Sciatic nerve (tissue), 2 donors: ENCODE data around the gene TMTC1. TPM values are rescaled to one million over a fixed set of nuclear protein-coding genes. Genes with fewer than 3 reads are reported as not detected.

ENCODE experiments used
- ATAC-seq: fragments of 200-7000 bp; cut with Tn5 transposase; one replicate; pipeline ENCODE4 v1.9.1; 2020; ENCODE audit warnings: mild to moderate bottlenecking, moderate library complexity
- DNase-seq: peaks from one replicate; pipeline ENCODE4 v3.0.0-alpha.2; 2020; ENCODE audit warnings: low spot score
- intact Hi-C: fragments of 100-400 bp; cut with DNase I; formaldehyde crosslinking; loops from one replicate; pipeline ENCODE4 v1.14.2; 2022
- total RNA-seq: library from RNA; stranded (reverse); fragmentation: NEBNext Ultra II Directional; extraction: Animal tissue kit (Norgen Biotek cat#: 25700); gene quantifications from one replicate; pipeline ENCODE4 v1.2.1, GENCODE V29; 2021
- donor health status: DM: no; HTN: no; CAD: no.
- donor health status: DM: no; HTN: no; CAD: no.

The TMTC1 gene
- total RNA-seq, 1 donor from 2014 or later, result 164 TPM

DNA sequence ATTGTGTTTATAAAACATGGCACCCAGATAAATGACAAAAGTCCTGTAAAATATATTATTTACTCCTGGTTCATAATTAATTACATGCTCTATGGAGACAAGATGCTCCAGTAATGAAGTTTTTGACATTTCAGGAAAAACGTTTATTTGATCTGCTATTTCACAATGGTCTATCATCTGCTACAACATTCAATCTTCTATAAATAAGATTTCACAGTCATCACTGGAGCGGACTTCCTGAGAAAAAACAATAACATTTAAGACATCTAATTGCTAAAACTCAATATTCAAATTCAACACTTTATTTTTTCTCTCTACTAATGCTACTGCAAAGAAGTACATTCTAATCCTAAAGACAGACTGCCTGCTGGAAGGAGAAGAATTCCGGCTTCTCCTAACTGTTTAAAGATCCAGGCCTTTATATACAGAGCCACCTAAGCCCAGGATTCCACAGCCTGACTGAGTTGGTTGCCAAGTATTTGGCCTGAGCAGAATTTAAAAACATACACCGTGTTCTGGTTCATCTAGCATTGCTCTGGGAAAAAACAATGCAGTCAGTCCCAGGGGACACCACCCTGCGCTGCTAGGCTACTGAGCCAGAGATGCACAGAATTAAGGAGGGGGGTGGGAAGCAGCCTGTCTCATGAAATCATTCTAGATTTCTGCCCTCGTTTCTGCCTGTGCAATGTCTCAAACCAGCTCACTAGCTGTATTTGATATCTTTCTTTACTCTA, 58.0 kb downstream of the TMTC1 start:
- intact Hi-C loops, result no loop called here
- DNase-seq (peak; percentile 66), ATAC-seq (peak; percentile 89)

DNA sequence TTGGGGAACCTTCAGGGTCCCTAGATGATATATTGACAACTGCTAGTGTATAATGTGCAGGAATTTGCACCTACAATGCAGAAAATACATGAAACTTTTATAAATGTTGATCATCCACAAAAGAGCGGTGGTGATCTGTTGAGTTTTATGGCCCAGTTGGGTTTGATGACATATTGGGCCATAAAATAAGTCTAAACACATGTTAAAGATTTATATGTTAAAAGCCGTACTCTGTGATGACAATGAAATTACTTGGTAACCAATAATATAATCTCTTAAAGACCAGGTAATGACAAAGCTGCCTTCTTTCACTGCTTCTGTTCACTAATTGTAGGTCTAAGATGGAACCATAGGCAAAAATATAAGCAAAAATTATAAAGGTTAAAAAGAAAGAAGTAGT, 61.6 kb downstream of the TMTC1 start:
- DNase-seq, result no peak
- ATAC-seq, result no peak
- intact Hi-C loops, result no loop called here

DNA sequence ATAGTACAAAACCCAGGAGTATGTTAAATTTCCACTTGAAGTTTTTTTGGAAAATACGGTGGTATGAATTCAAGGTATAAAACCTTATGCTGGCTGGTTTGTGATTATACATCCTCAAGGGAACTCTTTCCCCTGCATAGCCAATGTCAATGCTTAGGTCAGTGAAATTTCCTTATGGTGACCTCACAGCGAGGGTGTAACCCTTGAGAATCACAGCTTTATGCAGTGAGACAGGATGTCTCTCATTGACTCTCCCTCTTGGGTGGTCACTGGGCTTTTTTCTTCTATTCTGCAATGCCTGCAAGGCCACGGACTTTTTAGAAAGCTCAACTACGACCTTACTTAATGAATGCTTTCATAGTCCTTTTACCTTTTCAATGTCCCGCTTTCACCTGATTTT, 64.4 kb downstream of the TMTC1 start:
- intact Hi-C loops, result no loop called here
- DNase-seq, result no peak
- no peak for ATAC-seq

DNA sequence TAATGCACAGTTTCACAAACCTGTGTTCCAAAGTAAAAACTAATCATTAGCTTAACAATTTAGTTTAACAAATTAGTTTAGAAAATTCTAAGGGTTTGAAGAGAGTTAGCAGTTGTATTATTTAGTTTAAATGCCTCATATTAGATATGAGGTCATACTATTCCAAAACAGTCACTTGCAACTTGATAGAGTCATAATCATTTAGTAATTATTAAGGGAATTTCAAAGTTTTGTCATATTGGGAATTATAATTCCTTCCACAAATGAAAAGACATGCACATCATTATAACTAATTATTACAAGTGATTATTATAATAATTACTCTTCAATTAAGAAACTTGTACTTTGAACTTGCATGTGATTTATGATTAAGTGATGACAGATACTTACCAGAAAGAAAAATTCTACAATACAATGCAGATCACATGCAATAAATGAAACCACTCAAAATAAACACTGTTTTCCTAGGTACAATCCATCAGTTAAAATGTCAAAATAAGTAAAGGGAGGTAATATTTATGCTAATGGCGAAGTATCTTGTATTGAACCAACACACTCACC, 66.1 kb downstream of the TMTC1 start:
- no peak for ATAC-seq
- no peak for DNase-seq
- intact Hi-C loops, result no loop called here

DNA sequence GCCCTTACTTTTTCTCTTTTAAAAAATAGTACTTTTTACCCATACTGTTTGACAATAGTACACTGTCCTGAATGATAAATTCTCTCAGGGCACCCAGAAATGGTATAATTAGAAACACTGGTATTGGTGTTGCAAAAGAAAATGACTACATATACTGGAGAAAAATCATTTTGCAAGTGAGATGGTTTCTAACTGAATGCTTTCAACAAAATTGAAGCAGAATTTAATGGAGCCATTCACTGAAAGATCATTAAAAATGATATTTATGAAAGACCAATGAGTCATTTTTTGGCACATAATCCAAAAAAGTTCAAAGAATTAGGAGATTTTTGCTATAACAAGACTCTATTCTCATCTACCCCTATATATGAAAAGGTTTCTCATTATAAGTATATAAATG, 68.8 kb downstream of the TMTC1 start:
- intact Hi-C loops, result no loop called here
- DNase-seq (no peak), ATAC-seq (no peak)

DNA sequence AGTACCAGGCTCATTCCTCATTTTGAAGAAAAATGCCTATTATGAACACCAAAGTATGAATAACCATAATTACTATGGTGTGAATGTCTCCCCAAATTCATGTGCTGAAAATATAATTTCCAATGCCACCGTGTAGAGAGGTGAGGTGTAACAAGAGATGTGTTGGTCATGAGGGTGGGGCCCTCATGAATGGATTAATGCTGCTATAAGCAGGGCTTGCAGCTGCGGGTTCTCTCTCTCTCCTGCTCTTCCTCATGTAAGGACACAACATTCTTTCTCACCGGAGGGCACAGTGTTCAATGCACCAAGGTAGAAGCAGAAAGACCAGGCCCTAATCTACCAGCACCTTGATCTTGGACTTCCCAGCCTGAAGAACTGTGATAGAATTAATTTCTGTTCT, 70.0 kb downstream of the TMTC1 start:
- ATAC-seq, result no peak
- intact Hi-C loops, result no loop called here

DNA sequence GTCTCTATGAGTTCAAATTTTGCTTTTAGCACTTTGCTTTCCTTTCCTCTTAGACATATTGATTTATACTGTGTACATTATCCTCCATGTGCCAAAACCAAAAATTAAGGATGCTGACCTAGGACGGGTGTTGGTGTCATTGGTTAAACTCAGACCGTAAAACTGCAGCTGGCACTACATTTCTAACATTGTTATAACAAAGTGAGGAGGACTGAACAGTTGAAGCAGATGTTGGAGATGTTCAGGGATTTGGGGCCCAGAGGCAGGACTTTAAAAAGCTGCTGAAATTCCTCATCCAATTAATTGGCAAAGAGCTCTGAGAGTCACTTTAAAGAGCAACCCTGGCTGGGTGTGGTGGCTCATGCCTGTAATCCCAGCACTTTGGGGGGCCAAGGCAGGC, 72.4 kb downstream of the TMTC1 start:
- intact Hi-C loops, result no loop called here
- no peak for DNase-seq
- no peak for ATAC-seq

More for the DNA sequence above, 70.0 kb downstream of the TMTC1 start:
- DNase-seq, result no peak

DNA sequence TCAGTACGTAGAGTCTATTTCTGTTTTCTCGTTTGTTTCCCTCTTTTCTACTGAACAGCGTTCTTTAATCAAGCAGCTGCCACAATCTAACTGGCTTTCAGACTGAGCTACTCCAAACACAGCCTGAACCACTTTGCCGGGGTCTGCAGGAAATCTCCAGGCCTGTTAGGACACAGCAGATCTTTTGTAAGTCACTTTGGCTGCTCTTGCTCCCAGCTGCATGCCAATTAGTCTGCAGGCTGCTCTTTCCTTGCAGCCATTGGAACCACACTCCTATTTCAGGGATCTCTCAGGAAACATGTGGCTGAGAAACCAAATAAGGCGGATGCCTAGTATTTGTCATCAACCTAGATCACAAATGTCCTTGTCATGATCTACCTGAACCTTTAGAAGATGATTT, 73.6 kb downstream of the TMTC1 start:
- ATAC-seq, result peak; percentile 69
- intact Hi-C loops, result no loop called here
- DNase-seq, result no peak

DNA sequence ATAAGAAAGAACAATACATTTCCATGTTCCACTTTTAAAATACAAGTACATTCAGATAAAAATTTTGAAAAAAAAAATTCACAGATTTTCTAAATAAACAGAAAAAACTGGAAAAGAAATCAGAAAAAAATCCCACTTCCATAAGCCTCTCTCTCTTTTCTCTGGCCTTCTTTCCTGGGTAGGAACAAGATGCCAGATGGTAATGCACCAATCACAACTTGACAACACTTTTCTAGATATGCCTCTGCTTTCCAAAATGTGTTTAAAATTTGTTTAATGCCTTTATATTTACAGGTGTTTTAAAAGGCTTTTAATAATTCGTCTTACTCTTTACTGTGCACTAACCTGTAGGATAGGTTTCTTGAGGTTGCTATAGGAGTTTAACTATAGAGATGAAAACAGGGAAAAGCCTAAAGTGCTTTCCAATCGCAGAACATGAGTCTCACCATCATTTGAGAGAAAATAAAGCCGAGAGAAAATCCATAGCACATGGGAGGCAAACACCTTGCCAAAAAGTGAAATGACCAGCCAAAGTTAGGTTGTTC, 74.2 kb downstream of the TMTC1 start:
- ATAC-seq (no peak), DNase-seq (no peak)
- intact Hi-C loops, result no loop called here

DNA sequence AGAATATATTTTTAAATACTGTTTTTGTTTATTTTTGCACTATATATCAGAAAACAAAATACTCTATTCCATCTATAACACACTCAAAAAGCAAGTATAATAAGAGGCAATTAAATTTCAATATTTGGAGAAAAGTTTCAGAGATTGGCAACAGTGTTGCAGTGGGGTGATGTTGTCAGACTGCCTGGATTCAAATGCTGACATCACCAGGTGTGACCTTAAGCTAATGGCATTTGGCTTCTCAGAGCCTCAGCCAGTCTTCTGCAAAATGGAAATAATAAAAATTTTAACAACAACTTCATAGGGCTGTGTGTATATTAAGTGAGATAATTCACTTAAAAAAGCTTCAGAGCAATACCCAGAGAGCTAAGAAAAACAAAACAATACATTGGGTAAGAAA, 74.7 kb downstream of the TMTC1 start:
- intact Hi-C loops, result no loop called here
- DNase-seq (no peak), ATAC-seq (no peak)

DNA sequence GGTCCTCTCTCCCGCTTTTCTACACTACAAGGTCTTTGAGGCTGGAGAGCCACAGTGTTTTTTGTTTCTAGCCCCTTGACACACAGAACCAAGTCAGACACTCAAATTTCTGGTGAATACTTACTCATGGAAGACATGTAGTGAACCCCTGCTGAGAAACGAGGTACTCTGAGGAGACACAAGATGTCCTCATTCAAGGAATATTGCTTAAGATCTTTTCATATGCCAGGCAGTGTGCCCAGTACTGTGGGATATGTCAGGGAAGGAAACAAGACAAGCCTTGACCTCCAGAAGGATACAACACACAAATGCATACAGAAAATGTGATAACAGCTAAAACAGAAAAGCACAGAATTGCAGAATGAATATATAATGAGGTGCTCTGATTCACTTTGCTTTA, 75.9 kb downstream of the TMTC1 start:
- ATAC-seq (no peak), DNase-seq (no peak)
- intact Hi-C loops, result no loop called here

DNA sequence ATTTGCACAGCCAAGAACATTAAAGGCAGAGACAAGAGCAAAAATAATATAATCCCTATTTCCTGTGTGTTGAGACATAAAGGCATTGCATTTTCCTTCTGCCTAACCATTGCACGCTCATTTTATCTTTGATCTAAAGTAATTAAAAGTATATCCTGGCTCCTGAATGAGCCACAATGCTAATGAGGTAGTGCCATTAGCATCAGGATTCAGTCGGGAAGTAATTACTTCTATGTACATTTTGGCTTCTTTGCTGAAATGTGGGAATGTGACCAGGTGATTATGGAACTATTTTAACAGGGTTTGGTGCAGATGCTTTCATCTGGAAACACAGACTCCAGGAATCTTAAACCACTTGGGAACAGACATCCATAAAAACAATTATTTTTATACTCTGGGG, 77.4 kb downstream of the TMTC1 start:
- ATAC-seq (no peak), DNase-seq (no peak)
- intact Hi-C loops, result no loop called here

DNA sequence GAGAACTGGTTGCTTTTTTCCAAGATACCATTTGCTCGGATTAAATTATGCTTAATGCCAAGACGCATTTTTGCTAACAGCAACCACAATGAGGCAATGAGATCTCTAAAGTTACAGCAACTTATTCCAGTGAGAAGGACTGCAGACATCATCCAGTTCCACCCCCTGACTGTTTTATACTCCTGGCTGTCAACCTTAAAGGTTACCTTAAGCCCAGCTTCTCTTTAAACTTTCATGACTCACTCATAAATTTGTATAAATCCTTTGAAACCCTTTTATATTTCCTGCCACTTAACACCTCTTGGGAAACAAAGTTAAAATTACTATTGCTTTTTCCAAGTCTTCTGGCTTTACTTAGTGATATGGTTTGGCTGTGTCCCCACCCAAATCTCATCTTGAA, 80.2 kb downstream of the TMTC1 start:
- intact Hi-C loops, result no loop called here
- no peak for ATAC-seq
- DNase-seq, result no peak

DNA sequence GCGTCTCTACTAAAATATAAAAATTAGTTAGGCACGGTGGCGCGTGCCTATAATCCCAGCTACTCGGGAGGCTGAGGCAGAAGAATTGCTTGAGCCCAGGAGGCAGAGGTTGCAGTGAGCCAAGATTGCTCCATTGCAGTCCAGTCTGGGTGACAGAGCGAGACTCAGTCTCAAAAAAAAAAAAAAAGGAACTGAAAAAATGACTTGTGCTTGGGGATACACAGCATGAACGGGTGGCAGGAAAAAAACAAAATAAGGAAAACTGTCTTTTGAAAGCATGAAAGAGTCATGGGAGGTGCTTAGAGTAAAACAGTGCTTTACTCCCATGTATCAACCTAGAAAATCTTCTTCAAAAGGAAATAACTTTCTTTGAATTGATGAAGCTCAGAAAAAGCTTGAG, 80.8 kb downstream of the TMTC1 start:
- ATAC-seq, result no peak
- DNase-seq, result no peak
- intact Hi-C loops, result no loop called here

DNA sequence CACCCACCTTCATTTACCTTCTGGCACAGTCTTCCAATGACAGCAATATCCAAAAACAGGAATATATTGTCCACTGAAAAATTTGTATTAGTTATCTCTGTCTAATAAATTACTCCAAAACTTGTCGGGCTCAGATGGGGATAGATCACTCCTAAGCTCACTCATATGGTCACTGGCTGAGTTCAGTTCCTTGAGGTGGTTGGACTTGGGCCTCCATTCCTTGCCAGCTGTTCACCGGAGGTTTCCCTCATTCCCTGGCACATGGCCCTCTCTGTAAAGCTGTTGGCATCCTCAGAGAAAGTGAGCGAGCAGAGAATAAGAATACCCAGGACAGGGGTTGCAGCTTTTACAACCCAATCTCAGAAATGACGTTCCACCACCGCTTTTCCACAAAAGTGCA, 81.5 kb downstream of the TMTC1 start:
- intact Hi-C loops, result no loop called here
- ATAC-seq (no peak), DNase-seq (no peak)

DNA sequence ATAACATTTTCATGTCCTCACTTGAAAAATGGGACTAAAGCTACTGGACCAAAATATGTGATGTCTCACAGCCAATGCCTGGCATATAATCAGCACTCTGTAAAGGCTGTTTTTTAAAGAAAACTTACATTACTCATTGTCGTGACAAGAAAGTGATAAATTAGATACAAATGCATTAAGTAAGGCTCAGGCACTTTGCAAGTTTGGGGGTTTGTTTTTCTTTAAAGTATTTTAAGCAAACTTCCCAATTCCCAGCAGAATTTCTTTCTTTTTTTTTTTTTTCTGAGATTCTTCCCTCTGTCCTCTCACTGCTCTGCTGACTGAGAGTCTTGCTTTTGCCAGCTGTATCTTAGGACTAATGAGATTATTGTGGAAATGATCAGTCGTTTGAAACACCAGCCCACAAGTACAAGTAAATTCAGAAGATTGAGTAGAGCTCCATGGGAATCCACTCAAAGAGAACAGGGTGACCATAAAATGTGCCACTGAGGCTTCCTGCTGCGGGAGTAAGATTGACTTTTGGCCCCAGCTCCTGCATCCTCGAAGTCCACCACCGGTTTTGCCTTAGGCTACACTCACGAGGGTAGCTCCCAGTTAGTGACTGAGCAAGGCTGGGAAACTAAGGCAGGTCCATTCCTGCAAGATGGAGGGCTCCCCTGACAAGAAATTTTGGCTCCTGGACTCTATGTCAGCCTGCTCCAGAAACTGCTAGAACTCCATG, 82.8 kb downstream of the TMTC1 start:
- intact Hi-C loops, result no loop called here

DNA sequence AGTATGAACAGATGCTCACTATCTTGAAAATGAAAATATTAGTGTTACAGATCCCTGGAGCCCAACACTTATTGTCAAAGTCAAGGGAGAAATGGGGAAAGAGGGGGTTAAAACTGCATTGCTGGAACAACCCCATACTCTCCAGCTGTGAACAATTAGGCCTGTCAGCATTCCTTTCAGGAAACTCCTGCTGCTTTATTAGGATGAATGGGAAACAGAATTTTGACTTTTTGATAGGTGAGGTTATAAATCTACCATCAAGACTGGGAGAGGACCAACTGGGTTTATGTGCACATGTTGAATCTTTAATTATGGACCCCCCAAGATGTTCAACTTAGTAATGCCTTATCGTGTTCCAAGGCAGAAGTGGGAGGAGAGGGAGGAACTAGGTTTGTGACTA, 85.0 kb downstream of the TMTC1 start:
- no peak for DNase-seq
- ATAC-seq, result no peak
- intact Hi-C loops, result no loop called here

More for the DNA sequence above, 82.8 kb downstream of the TMTC1 start:
- no peak for DNase-seq
- ATAC-seq, result no peak

DNA sequence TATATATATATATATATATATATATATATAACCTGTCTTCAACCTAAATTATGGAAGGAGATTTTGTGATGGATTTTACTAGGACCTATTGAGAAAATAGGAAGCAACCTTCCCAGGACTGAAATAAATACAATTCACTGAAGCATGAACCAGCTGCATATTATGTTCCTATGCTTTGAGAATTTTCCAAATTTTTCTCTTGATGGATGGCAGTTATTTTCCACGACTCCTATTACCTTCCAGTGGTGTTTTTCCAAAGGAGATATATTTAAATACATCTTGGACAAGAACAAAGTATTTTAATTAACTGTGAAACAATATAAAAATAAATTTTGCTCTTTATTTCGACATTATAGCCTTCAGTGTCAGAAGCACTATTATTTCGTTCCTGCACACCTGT, 87.9 kb downstream of the TMTC1 start:
- intact Hi-C loops, result no loop called here
- DNase-seq, result no peak
- ATAC-seq, result no peak

DNA sequence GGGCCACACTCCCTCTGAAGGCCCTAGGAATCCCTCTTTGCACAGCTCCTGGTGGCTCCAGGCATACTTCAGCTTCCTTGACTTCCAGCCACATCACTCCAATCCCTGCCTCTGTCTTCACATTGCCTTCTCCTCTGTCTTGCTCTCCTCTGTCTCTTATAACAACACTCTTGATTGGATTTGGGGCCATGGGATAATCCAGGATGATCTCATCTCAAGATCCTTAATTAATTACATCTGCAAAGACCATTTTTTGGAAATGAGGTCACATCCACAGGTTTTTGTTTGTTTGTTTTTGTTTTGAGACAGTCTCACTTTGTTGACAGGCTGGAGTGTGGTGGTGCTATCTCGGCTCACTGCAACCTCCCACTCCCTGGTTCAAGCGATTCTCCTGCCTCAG, 88.7 kb downstream of the TMTC1 start:
- ATAC-seq (no peak), DNase-seq (no peak)
- intact Hi-C loops, result no loop called here

DNA sequence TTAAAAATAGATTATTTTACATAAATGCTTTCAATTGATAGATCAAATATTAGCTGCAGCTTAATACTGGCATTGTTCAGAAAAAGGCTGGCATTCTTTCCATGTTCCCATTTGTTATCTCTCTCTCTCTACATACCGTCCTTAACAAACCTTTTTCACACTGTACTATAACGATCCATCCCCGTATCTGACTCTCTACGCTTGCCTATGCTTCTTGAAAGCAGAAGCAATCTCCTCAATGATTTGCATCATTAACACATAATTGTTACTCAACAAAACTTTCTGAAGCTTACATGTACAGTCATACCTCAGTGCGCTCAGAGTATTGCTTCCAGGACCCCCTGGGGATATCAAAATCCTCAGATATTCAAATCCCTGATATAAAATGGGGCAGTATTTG, 89.7 kb downstream of the TMTC1 start:
- DNase-seq (no peak), ATAC-seq (no peak)
- intact Hi-C loops, result no loop called here
